ENCODE results near the gene LRBA. TPM values are rescaled to one million over a fixed set of nuclear protein-coding genes. Genes with fewer than 3 reads are reported as not detected.

LRBA gene
- total RNA-seq, 4 donors from 2014 or later, result 8.5 to 18.0 (median 11.9) TPM

GRCh38 chr4:150501983-150502382, 513.1 kb downstream of the LRBA start:
- no peak for ATAC-seq
- no peaks in the 10 kb centered on the region for H3K4me1 ChIP-seq
- no peaks in the 10 kb centered on the region for H3K9me3 ChIP-seq
- DNase-seq, result no peak
- no peaks in the 10 kb centered on the region for H3K27me3 ChIP-seq
- intact Hi-C loops (cut with DNase I; ENCODE audit: low total_unique reads) (no loop called here), in situ Hi-C loops (cut with MboI; ENCODE audit: low sequenced_read_pairs in 4 of 4) (no loop called here)
- no peak overlapping the region for H3K27ac ChIP-seq
- H3K4me3 ChIP-seq, result no peak overlapping the region
- no peaks in the 10 kb centered on the region for H3K36me3 ChIP-seq
- TF ChIP-seq CTCF (IDR thresholded peaks at IDR 0.05 in 4 of 5, conservative IDR thresholded peaks at IDR 0.05 in 1 of 5) (no peak), POLR2A (IDR thresholded peaks at IDR 0.05) (no peak)

- DNase-seq (no peak), ATAC-seq (no peak)
- Histone ChIP-seq H3K4me1 (no peaks in the 10 kb centered on the region), H3K4me3 (no peak overlapping the region), H3K27ac (no peak overlapping the region), H3K36me3 (no peaks in the 10 kb centered on the region), H3K27me3 (no peaks in the 10 kb centered on the region), H3K9me3 (no peaks in the 10 kb centered on the region)
- TF ChIP-seq POLR2A (IDR thresholded peaks at IDR 0.05) (no peak), CTCF (IDR thresholded peaks at IDR 0.05 in 4 of 5, conservative IDR thresholded peaks at IDR 0.05 in 1 of 5) (no peak)
- in situ Hi-C loops (cut with MboI; ENCODE audit: low sequenced_read_pairs in 4 of 4) (no loop called here), intact Hi-C loops (cut with DNase I; ENCODE audit: low total_unique reads) (no loop called here)
Measured at GRCh38 chr4:150501009-150501727, 513.9 kb downstream of the LRBA start.

DNA sequence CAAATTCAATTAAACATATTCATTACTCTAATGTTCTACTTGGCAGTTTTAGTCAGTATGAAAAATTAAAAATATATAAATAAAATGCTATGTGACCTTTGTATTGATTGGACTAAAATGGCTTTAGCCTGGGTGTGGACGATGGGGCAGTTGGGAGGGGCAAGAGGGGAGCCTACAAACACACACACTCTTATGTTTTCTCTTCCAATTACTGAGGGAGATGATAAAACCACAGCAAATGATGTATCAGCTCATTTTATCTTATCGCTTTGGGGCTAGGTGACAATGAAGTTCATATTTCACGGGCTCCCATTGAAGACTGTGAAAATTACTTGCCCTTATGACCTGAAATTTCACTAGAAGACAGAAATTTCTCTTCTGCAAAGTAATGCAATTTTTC, 517.5 kb downstream of the LRBA start:
- DNase-seq (no peak), ATAC-seq (no peak)
- intact Hi-C loops (cut with DNase I; ENCODE audit: low total_unique reads), result no loop called here
- in situ Hi-C loops (cut with MboI; ENCODE audit: low sequenced_read_pairs in 4 of 4), result no loop called here
- no peaks in the 10 kb centered on the region for H3K36me3 ChIP-seq
- no peaks in the 10 kb centered on the region for H3K4me1 ChIP-seq
- H3K27me3 ChIP-seq, result no peaks in the 10 kb centered on the region
- no peak for TF ChIP-seq CTCF (IDR thresholded peaks at IDR 0.05 in 4 of 5, conservative IDR thresholded peaks at IDR 0.05 in 1 of 5)
- no peak for TF ChIP-seq POLR2A (IDR thresholded peaks at IDR 0.05)
- no peak overlapping the region for H3K27ac ChIP-seq
- no peaks in the 10 kb centered on the region for H3K9me3 ChIP-seq
- no peak overlapping the region for H3K4me3 ChIP-seq

DNA sequence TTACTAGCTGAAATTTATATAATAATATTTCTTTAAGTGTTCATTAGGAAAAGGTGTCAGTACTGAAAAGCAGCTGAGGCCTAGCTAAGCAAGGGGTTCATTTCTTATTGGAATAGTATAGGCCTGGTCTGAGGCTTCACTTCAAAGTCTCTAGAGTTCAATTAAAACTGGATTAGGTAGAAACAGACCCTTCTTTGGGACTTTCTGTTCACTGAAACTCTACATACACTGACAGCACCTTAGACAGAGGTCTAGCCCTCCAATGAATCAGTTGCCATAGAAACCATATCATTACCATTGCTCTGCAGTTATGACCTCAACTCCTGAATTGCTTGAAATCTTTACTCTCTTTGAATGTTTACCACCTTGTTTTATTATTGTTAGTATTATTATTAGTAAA, 519.5 kb downstream of the LRBA start:
- no peak for TF ChIP-seq CTCF (IDR thresholded peaks at IDR 0.05 in 4 of 5, conservative IDR thresholded peaks at IDR 0.05 in 1 of 5)
- no peak for TF ChIP-seq POLR2A (IDR thresholded peaks at IDR 0.05)
- no peak overlapping the region for H3K27ac ChIP-seq
- in situ Hi-C loops (cut with MboI; ENCODE audit: low sequenced_read_pairs in 4 of 4), result no loop called here
- ATAC-seq (no peak), DNase-seq (no peak)
- H3K4me3 ChIP-seq, result no peak overlapping the region
- H3K36me3 ChIP-seq, result no peaks in the 10 kb centered on the region
- H3K4me1 ChIP-seq, result no peaks in the 10 kb centered on the region
- no peaks in the 10 kb centered on the region for H3K9me3 ChIP-seq
- intact Hi-C loops (cut with DNase I; ENCODE audit: low total_unique reads), result no loop called here
- no peaks in the 10 kb centered on the region for H3K27me3 ChIP-seq

GRCh38 chr4:150493851-150494250, 521.2 kb downstream of the LRBA start:
- Histone ChIP-seq H3K4me1 (no peaks in the 10 kb centered on the region), H3K4me3 (no peak overlapping the region), H3K27ac (no peak overlapping the region), H3K27me3 (no peaks in the 10 kb centered on the region), H3K9me3 (no peaks in the 10 kb centered on the region), H3K36me3 (no peaks in the 10 kb centered on the region)
- TF ChIP-seq CTCF (IDR thresholded peaks at IDR 0.05 in 4 of 5, conservative IDR thresholded peaks at IDR 0.05 in 1 of 5) (no peak), POLR2A (IDR thresholded peaks at IDR 0.05) (no peak)
- ATAC-seq (no peak), DNase-seq (no peak)
- in situ Hi-C loops (cut with MboI; ENCODE audit: low sequenced_read_pairs in 4 of 4), result no loop called here
- intact Hi-C loops (cut with DNase I; ENCODE audit: low total_unique reads), result no loop called here

Data from gastrocnemius medialis (tissue), 4 donors.